GOT3 (cell line): ENCODE results near the gene DHX35.

ENCODE experiments used
- DNase-seq: peaks from one replicate; lab custom pipeline; 2025; ENCODE audit warnings: mixed read lengths; lab: John Stamatoyannopoulos, UW

DHX35 gene

GRCh38 chr20:39021748-39022147, 59.6 kb downstream of the DHX35 start:
- no peak for DNase-seq

- no peak for DNase-seq
These were observed 63.7 kb downstream of the DHX35 start for GRCh38 chr20:39025883-39026282.

GRCh38 chr20:39029364-39029763, 67.2 kb downstream of the DHX35 start:
- DNase-seq = no peak

- DNase-seq = no peak
These were observed 70.9 kb downstream of the DHX35 start for GRCh38 chr20:39032997-39033396.

- no peak for DNase-seq
These were observed 73.9 kb downstream of the DHX35 start for GRCh38 chr20:39036011-39036410.

- DNase-seq = no peak
These were observed 74.7 kb downstream of the DHX35 start for GRCh38 chr20:39036851-39037250.

- DNase-seq = no peak
These were observed 75.9 kb downstream of the DHX35 start for GRCh38 chr20:39038047-39038446.

- no peak for DNase-seq
These were observed 76.4 kb downstream of the DHX35 start for GRCh38 chr20:39038495-39038894.

GRCh38 chr20:39039261-39039660, 77.1 kb downstream of the DHX35 start:
- no peak for DNase-seq

GRCh38 chr20:39040116-39040515, 78.0 kb downstream of the DHX35 start:
- no peak for DNase-seq

GRCh38 chr20:39041067-39041466, 78.9 kb downstream of the DHX35 start:
- DNase-seq = no peak

GRCh38 chr20:39042279-39043150, 80.4 kb downstream of the DHX35 start:
- no peak for DNase-seq

- DNase-seq = no peak
These were observed 82.4 kb downstream of the DHX35 start for GRCh38 chr20:39044501-39044900.

- DNase-seq = no peak
These were observed 83.5 kb downstream of the DHX35 start for GRCh38 chr20:39045676-39046075.

GRCh38 chr20:39047417-39047985, 85.4 kb downstream of the DHX35 start:
- no peak for DNase-seq

GRCh38 chr20:39048000-39048696, 86.0 kb downstream of the DHX35 start:
- DNase-seq = peak; percentile 36

GRCh38 chr20:39049148-39049547, 87.0 kb downstream of the DHX35 start:
- no peak for DNase-seq

GRCh38 chr20:39049684-39050554, 87.8 kb downstream of the DHX35 start:
- peak; percentile 64 for DNase-seq

GRCh38 chr20:39050555-39050902, 88.4 kb downstream of the DHX35 start:
- DNase-seq = no peak

- no peak for DNase-seq
These were observed 90.5 kb downstream of the DHX35 start for GRCh38 chr20:39052676-39053075.

GRCh38 chr20:39057143-39057542, 95.0 kb downstream of the DHX35 start:
- DNase-seq = no peak

- no peak for DNase-seq
These were observed 95.8 kb downstream of the DHX35 start for GRCh38 chr20:39057911-39058310.
